Measurements from ENCODE around the gene NOLC1.
A peak's percentile ranks its signal among the peaks of the same experiment; 100 is the strongest.

Gene NOLC1

DNA sequence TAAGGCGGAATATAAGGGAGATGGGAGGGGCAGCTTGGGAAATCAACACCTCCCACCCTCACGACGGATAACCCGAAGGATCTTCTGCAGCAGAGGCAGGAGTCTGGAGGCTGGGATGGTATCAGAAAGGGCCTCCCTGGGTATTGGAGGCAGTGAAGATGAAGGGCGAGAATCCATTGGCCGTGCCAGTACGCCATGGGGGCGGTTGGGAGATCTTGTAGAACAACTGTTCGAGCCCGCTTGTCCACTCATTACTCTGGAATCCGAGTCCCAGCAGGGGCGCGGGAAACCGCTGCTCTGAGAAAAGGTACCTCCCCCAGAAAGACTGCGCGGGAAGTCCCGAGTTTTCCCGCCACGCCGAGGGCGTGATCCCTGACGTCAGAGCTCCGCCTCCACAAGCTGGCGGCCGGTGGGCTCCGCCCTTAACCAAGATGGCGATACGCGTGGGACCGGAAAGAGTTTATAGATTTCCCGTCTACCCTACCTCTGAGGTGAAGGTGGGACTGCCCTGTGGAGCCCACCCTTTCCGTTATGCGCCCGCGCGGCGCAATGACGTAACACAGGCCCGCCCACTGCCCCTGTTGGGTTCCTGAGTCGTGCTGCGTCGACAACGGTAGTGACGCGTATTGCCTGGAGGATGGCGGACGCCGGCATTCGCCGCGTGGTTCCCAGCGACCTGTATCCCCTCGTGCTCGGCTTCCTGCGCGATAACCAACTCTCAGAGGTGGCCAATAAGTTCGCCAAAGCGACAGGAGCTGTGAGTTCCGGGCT is at the start of gene NOLC1:
TSS of gene NOLC1 (plus strand) at position 616 of the 771 bp plus-strand sequence. CDS start at position 638, 22 bp downstream.
- peak; percentile 100 for DNase-seq

DNA sequence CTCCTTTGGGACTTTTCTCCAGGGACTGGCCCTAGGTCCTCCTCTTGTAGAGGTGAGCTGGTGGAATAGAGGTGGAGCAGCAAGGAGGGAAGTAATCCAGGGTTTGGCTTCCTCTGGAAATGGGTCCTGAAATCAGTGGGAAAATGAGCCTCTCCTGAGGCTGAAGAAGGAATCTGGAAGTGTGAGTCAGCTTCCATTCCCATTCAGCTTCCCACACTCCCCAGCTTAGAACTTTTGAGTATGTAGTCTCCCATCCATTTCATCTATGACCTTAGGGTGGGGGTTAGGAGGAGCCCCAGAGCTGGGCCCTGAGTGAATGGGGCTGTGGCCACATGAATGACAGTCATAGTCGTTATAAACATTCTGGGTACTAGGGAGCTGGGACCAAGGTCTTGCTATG is 49.8 kb upstream of the NOLC1 start:
- no peak for DNase-seq

DNA sequence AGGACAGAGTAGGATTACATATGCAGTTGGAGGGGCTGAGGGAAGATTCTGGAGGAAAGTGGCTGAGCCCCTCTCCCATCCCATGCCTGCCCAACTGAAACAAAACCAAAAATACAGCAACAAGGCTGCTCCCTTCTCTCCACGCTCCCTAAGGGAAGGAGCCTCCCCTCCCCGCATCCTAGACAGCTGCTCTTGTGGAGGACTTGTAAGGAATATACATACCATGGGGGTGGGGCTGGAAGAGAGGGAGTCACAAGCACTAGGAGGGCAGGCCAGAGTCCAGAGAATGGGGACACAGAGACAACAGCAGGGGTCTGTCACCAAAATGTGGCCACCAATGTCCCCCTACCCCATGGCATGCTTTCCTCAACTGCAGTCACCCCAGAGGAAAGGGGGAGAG is 45.2 kb upstream of the NOLC1 start:
- no peak for DNase-seq

DNA sequence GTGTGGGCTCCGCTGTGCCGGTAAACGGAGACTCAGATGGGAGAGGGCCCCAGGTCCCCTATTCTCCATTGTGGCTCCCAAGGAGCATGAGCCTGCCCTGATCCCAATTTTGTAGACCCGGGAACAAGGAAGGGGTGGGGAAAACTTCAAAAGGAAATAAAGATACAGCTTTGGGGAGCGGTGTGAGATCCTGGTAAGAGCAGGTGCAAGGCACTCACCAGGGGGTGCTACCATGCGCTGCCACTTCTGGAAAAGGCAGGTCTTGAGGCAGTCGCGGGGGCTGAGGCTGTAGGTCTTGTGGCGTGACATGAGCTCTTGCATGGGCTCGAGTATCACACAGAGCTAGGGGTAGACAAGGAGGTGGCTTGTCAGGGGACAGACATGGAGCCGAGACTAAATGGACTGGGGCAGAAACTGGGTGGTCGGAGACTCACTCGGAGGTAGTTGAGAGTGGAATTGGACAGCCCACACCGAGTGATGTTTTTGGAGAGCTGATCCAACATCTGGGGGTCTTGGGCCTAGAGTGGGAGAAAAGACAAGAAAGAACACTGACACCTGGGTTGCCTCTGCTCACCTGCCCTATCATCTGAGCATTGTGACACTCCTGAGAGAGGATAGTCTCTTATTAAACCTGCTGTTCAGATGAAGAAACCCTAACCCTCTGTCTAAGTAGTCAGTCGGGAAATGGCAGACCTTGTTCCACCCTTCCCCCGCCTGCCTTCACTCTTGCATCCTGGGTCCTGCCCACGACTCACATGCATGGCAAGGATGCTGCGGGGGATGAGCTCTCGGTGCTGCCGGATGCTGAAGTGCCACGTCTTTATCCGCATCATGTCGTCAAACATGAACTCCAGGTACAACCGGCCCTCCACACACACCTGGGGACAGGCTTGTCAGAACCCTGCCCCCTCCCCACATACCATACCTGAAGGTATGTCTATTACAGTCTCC is 42.7 kb upstream of the NOLC1 start:
- DNase-seq: no peak

DNA sequence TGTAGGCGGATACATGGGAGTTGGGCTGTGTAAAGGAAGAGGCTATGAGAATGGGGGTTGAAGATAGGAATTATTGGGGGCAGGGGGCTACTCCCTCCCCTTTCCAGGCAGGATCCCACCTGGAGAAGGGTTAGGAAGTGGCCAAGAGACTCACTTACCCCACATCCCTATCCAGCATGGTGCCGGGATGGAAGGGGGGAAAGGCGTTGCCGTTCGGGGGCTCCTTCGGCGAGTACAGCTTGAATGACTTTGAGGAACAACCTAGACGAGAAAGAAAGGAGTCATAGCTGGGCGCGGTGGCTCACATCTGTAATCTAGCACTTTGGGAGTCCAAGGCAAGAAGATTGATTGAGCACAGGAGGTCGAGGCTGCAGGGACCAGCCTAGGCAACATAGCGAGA is 40.9 kb upstream of the NOLC1 start:
- DNase-seq: no peak

DNA sequence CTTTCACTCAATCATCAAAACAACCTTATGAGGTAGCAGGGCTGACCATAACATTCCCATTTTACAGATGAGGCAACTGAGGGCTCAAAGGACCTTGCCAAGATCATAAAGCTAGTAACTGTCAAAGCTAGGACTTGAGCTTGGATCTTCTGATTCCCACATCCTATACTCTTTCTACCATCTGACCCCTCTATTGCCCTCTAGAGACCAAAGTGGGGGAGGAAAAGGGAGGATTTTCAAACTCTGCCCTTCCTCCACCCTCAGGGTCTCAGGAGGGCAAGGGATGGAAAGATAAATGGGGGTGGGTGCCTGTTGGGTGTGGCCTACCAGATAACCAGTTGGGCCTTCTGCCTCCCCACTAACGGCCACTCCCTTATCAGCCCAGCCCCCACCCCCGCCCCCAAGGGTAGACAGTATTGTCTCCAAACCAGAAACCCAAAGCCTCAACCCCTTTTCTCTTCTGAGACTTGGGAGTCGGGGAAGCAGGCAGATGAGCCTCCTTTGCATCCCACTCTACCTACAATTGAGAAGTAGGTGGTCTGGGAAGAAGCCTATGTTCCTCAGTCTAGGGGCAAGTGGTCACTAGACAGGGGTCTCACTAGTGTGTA is 39.9 kb upstream of the NOLC1 start:
- DNase-seq: no peak

DNA sequence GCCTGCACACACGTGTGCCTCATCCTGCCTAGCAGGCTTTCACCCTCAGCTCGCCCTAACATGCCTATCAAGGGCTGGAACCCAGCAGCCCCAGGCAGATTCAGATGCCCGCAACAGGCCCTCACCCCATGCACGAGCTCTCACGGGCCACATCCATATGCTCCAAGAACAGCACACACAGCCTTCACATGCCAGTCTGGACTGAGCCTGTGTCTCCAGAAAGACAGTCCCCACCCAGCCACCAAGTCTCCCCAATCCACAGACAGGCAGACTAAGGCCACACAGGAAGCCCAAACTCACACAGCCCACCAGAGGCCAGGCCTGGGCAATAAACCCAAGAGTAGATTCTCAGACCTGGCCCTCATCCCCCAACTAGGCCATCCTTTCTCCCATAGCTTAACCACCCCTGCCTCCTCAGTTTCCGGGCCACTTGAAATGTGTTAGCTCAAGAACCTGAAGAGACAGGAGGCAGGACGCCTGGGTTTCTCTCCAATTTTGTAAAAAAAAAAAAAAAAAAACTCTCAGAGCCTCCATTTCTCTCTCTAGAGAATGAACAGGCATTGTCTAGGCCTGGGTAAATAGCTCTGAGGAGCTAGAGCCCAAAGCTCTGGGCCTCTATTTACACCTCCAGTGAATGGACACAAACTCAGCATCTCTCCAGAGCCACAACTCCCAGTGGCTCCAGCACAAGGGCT is 38.8 kb upstream of the NOLC1 start:
- DNase-seq: no peak

DNA sequence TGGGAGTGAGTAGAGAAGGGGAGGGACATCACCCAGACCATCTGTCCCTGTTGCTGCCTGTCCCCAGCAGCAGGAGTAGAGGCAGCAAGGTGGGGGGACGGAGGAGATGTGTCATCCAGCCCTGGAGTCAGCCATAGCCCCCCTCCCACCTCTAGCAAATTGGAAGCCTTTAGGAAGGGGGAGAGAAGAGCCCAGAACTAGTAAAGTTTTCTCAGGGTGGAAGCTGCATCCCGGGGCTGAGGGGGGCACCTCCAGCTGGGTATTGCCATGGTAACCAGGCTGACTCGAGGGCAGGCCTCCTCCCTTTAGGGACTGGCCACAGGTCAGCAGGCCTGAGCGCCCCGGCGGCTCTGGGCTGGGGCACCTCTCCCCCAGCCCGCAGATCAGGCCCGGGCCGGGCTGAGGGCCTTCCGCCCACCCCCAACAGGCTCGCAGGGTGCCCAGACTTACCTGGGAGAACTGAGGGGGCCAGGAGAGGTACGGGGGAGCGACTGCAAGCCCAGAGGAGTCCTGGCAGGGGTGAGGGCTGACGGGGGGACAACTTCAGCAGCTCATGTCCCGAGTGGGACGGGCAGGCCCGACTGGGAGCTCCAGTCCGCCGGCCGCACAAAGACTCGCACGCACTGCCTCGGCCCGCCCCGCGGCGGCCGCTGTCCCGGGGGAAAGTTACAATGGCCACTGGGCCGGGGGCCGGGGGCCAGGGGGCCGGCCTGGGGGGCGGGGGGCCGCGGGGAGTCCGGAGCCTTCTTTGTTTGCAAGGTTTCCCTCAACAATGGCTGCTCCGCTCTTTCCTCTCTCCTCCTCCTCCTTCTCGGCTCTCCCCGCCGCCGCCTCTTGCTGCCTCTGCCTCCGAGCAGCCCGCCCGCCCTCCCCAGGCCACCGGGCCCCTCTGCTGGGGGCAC is 38.0 kb upstream of the NOLC1 start:
- no peak for DNase-seq

DNA sequence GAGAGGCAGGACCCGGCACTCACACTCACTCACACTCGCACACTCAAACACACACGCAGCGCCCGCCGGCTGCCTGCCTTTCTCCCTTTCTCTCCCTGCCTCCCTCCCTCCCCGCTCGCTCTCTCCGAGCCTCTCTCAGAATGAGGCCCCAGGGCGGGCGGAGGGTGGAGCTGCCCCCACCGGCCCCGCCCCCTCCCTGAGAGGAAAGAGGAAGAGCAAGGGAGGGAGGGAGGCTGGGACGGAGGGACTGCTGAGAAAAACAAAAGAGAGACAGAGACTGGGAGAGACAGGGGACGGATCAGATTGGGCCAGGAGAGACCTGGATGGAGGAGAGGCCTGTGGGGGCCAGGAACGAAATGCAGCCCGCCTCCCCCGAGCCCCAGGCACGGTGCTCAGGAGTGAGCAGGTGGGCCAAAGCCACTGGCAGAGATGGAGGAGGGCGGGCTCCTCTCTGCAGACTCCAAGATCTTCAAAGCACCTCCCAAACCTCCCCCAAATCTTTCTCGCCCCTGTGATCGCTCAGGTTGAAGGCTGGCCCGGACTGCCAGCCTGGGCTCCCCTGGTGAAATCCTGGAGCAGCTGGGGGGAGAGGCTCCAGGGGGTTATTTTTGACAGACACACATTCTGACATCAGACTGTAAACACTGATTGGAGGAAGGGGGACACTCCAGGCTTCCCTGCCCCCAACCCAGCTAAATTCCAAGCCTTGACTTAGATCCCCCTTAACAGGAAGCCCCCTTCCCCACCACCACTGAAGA is 37.1 kb upstream of the NOLC1 start:
- peak; percentile 88 for DNase-seq

DNA sequence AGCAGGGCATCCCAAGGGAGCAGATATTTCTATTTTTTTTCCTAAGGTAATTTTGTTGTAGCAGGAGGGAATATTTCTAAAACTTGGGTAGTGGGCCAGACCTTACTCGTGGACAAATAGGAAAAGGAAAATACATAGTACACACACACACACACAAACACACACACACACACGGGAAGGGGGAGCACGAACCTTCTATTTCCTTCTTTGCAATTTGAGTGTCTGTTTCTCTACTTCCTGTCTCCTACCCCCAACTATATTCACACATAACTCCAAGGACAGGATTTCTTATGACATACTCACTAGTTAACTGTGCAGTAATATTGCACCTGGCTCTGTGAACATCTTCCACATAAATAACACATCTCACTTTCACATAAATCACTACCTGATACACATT is 36.4 kb upstream of the NOLC1 start:
- DNase-seq: no peak

DNA sequence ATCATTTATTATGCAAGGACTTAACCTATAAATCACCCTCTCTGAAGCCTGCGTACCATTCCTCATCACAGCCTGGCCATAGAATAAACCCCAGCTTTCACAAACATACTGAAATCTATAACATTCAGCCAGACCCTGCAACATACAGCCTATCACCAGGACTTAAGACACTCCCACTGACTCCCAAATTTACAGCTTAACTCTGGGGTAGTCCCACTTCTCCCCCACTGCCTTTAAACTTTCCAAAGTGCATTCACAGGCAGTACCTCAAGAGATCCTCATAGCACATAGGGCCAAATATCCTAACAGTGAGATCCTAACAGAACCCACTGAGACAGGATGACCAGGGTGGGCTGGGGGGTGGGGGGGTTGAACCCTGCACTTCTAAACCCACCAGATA is 35.5 kb upstream of the NOLC1 start:
- no peak for DNase-seq

DNA sequence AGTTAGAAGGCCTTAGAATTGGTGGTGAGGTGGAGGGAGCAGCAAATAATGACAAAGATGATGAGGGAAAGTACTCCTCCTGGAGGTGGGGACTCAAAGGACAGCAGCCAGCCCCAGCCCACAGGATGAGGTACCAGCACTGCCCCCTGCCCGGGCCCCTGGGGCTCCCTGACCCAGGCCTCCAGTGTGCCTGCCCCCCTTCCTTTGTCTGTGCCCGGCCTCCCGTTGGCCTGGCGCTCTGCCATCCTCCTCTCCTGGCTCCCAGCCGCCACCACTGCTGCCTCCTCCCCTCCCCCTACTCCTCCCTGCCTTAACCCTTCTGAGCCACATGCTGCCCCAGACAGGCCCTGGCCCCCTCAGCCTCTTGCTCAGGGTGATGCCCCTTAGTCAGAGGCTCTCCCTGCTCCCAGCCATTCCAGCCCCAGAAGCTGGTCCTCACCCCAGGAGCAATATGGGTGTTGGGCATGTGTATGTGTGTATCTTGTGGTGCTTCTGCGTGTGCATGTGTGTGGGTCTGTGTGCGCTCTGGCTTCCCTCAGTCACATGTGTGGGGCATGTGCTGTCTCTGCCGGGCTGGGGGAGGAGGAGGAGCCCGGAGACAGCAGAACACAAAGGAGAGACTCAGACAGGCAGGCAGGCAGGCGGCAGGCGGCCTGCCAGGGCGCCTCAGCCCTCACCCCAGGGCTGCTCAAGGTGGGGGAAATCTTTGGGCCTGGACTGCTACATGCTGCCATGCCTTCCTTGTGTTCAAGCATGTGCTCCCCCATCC is 34.6 kb upstream of the NOLC1 start:
- DNase-seq: peak; percentile 68

DNA sequence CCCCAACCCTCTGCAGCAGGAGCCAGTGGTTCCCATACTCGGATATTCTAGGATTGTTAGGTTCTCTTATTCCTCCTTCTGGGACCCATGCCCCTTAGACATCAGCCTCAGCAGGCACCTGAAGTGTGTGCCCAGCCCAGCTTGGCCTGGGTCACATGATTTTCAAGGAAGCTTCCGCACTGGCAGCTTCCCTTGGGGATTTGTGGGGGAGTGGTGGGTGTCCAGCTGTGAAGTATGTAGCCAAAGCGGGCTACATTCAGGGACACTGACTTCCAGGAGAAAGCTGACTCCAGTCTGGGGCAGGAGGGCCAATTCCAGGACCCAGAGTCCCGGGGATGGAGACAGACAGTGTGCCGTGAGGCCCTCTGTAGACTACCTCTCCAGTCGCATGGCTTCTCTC is 33.3 kb upstream of the NOLC1 start:
- DNase-seq: no peak

DNA sequence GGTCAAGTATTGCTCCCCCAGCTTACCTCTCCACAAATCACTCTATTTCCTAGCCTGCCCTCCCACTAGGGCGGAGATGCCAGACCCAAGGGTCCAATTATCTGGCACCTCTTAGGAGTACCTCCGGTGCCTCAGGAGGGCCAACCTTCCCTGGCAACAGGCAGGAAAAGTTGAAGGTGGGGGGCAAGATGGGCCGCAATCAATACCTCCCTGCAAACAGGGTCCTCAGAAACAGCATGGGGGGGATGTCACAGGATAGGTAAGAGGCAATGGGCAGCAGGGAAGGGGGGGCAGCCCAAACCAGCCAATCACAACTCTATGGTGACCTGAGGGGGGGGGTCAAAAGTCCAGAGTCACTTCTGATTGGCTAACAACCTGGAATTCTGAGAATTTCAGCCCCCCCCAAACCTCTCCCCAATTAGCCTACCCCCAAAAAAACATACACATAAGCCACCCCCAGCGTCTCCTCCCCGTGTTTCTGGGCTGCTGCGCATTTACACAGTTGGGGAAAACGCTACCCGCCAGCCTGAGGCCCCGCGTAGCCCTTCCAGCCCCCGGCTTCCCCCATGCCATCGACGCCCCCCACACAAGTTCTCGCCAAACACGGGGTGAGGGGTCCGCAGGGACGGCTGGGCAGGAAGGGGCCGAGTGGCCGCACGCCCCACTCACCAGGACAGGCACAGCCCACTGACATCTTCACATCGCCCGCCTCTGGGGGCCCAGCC is 32.6 kb upstream of the NOLC1 start:
- DNase-seq: peak; percentile 57

DNA sequence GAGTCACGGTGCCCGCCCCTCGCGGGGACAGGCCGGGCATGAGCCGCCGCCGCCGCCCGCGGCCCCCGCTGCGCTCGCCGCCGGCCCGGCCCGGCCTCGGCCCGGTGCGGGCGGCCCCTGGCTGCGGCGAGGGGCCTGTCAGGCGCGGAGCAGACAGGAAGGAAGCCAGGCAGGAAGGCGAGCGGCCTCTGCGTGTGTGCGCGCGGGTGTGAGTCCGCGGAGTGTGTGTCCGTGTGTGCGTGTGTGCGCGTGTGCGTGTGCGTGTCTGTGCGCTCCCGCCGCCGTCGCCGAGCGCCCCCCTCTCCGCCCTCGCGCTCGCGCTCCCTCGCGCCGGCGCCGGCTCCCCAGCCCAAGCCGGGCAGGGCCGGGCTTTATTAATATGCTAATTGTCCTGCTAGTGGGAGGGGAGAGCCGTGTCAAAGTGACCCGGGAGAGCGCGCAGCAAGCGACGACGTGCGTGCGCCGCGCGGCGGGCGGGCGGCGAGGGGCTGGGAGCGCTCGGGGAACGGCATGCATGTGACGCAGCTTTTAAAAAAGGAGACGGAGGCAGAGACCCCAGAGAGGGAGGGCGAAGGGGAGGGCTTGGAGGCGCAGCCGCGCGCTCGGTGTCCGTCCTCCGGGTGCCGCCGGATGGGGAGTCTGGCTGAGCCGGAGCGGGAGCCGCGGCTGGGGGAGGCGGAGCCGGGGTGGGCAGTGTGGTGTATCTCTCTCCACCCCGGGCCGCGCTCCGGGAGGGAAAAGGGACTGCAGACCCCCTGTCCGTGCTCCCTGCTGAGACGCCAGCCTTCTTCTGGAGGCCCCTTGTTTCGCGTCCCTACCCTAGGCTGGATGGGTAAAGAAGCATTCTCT is 31.8 kb upstream of the NOLC1 start, which contains the start of gene LDB1:
TSS of gene LDB1 (minus strand) at position 227 of the 849 bp plus-strand sequence. CDS start 258 bp downstream, outside the sequence.
- peak; percentile 64 for DNase-seq

DNA sequence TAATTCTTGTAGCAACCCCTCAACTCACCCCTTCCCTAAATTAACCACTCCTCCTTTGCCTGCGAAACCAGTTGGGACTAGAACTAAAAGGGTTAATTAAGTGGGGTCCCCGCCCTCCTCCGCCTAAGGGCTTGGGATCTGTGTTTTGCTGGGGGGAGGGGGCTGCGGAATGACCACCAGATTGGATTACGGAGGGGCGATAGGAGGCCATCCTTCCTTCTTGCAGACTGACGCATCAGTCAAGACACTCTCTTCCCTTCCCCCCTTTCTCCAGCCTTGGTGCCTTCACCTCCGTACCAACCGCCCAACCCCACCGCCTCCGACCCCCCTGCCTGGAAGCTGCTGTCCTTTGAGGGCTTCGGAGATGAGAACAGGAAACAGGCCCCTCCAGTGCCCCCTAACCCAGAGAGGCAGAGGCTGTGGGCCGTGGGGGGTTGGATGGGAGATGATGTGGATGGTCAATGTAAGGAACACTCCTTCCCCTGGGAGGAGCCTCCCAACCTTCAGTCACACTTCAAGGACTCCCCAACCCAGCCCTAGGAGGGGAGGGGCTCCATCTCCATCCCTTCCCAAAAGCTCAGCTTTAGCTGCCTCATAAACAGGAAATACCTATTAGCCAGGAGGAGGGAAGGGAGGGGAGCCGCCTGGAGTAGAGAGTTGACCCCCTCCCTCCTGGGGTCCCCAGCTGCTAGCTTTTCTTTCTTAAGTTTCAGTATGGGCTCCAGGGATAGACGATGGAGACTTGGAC is 31.0 kb upstream of the NOLC1 start:
- no peak for DNase-seq

DNA sequence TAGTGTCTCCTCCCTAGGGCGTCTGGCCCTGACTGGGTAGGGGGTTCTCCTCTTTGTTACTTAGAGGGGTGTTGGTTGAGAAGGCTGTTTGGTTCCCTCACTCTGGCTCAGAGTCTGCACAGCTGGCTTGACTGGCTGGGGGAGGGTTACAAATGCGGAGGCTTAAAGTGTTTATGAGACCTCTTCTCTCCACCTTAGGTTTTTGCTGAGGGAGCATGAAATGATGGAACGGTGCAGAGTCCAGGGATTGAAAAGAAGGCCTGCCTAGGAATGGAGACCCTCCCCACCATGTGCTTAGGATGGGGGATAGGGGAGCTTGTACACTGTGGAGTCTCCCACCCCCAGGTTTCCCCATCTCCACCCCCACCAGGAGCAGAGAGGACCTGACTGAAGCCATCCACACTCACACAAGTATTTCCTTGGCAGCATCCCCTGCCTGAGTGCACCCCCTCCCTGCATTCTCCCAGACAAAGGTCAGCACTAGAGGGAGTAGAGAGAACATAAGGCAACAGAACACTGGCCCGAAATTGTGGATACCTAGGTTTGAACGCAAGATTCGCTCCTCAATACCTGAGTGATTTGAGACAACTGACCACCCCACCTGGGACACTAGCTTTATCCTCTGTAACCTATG is 30.3 kb upstream of the NOLC1 start:
- no peak for DNase-seq
